GM21528 (cell line): Measurements from ENCODE around the gene FCN1.

ENCODE experiments used
- ATAC-seq: cut with Tn5 transposase; IDR thresholded peaks from one replicate; pipeline ENCODE4 v1.9.1; 2021; ENCODE audit warnings: mild to moderate bottlenecking, moderate library complexity; ENCODE audit not compliant: unreplicated experiment, low FRiP score

Gene FCN1

DNA sequence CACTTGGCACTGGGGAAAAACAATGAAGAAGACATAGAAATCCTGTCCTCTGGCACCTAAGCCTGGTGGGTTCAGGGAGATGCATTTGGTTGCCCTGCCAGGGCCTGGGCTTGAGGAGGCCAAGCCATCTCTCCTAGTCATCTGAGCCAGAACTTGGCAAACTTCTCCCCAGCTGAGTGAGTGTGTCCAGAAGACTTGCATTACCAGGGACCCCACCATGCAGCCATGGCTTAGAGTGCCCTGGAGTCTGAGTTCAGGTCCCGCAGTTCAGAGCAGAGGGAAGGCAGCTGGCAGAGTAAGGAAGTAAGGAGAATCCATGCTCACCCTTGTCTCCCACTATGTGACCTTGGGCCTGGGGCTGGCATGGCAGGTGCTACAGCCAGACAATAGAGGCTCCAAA lies 37.4 kb upstream of the FCN1 start:
- no peak for ATAC-seq

DNA sequence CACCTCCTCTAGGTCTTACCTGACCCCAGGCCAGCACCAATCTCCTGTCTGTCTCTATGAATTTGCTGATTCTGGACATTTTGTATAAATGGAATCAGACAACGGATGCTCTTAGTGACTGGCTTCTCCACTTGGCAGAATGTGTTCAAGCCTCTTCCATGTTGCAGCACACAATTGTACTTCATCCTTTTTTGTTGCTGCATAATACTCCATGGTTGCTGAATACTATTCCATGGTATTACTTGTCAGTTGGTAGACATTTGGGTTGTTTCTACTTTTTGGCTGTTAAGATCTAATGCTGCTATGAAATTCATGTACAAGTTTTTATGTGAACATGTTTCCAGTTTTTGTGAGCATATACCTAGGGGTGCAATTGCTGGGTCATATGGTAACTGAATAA lies 34.3 kb upstream of the FCN1 start:
- ATAC-seq: no peak

GRCh38 chr9:134951461-134951860 lies 33.7 kb upstream of the FCN1 start:
- ATAC-seq: no peak

- no peak for ATAC-seq
Observed at GRCh38 chr9:134950386-134951210, 32.9 kb upstream of the FCN1 start.

DNA sequence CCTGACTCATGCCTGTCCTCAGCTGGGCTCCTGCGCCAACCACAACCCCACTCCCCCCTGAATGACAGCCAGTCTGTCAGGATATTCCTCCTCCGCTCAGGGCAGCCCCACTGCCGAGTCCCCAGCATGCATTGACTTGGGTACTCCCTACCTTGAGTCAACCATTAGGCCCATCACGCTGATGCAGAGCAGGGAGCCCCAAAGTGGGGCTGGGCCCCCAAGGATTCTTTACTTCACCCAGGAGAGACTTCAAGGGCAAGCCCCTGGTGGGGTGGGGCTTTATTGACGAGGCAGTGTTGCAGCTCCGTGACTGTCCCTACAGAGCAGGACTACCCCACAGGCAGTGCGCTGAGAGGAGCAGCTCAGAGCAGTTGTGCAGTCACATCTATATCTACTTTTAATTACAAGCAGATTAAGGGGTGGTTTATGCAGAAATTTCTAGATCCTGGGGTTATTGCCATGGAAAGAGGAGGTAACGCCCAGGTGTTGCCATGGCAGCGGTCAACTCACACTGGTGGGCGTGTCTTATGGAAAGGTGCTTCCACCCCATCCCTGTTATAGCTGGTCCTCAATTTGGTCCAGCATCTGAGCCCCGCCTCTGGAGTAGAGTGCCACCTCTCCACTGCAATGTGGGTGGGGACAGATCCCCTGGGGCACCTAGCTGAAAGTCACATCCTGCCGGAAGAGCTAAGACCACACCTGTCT lies 32.1 kb upstream of the FCN1 start:
- ATAC-seq: no peak

- ATAC-seq: no peak
Observed at GRCh38 chr9:134948149-134948548, 30.4 kb upstream of the FCN1 start.

GRCh38 chr9:134947265-134947955 lies 29.7 kb upstream of the FCN1 start:
- ATAC-seq: no peak

- ATAC-seq: no peak
Observed at GRCh38 chr9:134946663-134947062, 29.0 kb upstream of the FCN1 start.

GRCh38 chr9:134945509-134946275 lies 28.0 kb upstream of the FCN1 start:
- ATAC-seq: no peak

GRCh38 chr9:134944916-134945315 lies 27.2 kb upstream of the FCN1 start:
- no peak for ATAC-seq

DNA sequence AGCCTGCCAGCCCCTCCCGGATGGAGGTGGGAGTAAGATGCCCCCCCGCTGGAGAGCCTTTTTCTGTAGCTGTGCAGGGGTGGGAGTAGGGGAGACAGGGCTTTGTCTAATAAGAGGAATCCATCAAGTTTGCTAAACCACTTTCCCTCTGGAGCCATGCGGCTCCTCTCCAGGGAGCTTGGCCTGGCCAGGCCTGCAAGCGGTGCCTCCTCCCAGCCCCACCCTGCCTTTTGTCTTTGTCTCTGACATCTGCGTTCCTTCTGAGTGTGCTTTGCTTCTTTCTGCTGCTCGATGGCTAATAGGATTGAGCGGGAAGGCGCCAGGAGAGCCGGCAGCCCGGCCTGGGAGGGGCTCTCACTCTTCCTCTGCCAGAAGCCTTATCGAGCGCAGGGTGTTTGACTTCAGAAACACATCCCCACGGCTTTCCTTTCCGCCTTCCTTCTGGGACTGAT lies 26.7 kb upstream of the FCN1 start:
- no peak for ATAC-seq

- no peak for ATAC-seq
Observed at GRCh38 chr9:134943836-134944235, 26.1 kb upstream of the FCN1 start.

- no peak for ATAC-seq
Observed at GRCh38 chr9:134943411-134943810, 25.7 kb upstream of the FCN1 start.

GRCh38 chr9:134942788-134943184 lies 25.1 kb upstream of the FCN1 start:
- no peak for ATAC-seq

DNA sequence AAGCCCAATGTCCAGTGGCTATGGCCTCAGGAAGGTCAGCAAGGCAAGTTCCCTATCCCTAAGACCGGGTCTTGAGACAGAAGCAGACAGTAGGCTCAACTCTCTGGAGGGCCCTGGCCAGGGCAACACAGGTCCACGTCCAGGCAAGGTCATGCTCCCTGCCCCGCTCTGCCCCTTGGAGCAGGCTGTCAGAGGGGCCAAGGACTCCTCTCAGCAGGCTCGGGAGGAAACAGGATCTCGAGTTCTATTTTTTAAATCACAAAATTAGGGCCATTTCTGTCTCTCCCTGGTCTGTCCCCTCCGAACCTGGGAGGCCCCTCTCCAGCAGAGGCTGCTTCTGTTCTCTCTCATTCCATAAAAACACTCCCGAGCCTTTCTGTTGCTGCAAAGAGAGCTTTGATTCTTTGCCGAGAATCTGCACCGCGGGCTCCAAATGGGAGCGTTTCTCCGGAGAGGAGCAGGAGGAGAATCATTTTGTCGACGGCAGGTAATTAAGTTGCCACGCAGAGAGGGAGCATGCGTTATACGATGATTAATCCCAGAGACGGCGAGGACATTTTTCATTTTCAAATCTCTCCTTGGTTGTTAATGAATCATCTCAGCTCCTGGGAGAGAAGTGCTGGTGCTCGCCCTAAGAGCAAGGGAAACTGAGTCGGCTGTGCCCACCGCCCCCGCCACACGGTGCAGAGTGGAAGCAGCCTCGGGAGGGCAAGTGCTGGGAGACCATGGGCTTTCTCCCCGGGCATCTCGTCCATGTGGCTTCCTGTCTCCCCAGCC lies 24.5 kb upstream of the FCN1 start:
- ATAC-seq: no peak

GRCh38 chr9:134940236-134941208 lies 22.8 kb upstream of the FCN1 start:
- ATAC-seq: no peak

- ATAC-seq: no peak
Observed at GRCh38 chr9:134939836-134940235, 22.1 kb upstream of the FCN1 start.

DNA sequence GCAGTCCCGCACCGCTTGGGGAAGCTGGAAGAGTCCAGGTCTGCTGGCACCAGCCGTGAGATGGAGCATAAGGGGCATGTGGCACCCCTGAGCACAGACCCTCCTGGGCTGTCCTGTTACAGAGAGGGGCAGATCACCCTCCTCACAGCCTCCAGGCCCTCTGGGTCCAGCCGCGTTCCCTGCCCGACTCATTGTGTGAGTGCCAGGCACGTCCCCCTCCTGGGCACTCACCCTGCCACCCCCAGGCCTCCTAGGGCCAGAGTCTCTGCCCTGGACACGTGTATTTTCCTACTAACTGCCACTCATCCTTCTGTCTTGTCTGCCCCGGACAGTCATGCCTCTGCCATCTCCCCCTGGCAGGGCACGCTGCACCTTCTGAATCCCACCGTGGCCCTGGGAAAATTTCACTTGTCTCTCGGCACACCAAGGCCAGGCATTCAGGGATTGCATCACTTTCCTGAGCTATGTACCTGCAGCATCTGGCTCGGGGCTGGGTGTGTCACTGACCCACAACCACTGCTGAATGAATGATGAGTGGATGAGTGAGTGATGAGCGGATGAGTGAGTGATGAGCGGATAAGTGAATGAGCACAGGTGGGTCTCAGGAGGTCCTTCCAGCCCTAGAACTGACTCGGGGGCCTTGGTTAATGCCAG lies 21.5 kb upstream of the FCN1 start:
- ATAC-seq: no peak
